IMR-90 (cell line): ENCODE results near the gene C1QL2. TPM values are rescaled to one million over a fixed set of nuclear protein-coding genes. Genes with fewer than 3 reads are reported as not detected.

ENCODE experiments used
- ATAC-seq: fragments of 200-7000 bp; cut with Tn5 transposase; 2 replicates; pipeline ENCODE4 v1.9.1; 2020; ENCODE audit warnings: low read depth, mild to moderate bottlenecking, moderate library complexity
- BruUV-seq: library from RNA; stranded (reverse); fragments of 400-500 nt; replicated peaks from 2 replicates; lab custom pipeline; 2021; lab: Mats Ljungman, UMichigan
- CTCF ChIA-PET: fragments of 300-600 bp; formaldehyde crosslinking; extraction: SDS; loops from one replicate; lab custom pipeline; 2021; ENCODE audit warnings: antibody characterized with exemption; lab: Yijun Ruan, JAX
- POLR2A ChIA-PET: fragments of 300-600 bp; sonication (Branson Sonifier 250); formaldehyde crosslinking; loops from one replicate; lab custom pipeline; 2022; ENCODE audit warnings: antibody characterized with exemption; ENCODE audit not compliant: unreplicated experiment; lab: Charles Lee
- DNase-seq: peaks from one replicate; pipeline ENCODE4 v3.0.0; 2013
- H2AFZ ChIP-seq: replicated peaks from 2 replicates; pipeline ENCODE3; 2013; ENCODE audit warnings: low read length, mild to moderate bottlenecking; ENCODE audit not compliant: poor library complexity
- H2AK5ac ChIP-seq: 2 replicates; pipeline ENCODE4 v1.6.1; 2013; ENCODE audit warnings: low read depth, low read length, inconsistent platforms
- H2AK9ac ChIP-seq: replicated peaks from 2 replicates; pipeline ENCODE3; 2013; ENCODE audit warnings: mild to moderate bottlenecking, low read depth, low read length, moderate library complexity; ENCODE audit not compliant: poor library complexity
- H2BK120ac ChIP-seq: 2 replicates; pipeline ENCODE4 v1.6.1; 2013; ENCODE audit warnings: low read depth, low read length, inconsistent platforms
- H2BK15ac ChIP-seq: 3 replicates; pipeline ENCODE4 v1.6.1; 2013; ENCODE audit warnings: low read depth, low read length, inconsistent platforms
- H2BK20ac ChIP-seq: 2 replicates; pipeline ENCODE4 v1.6.1; 2013; ENCODE audit warnings: low read depth, mild to moderate bottlenecking, inconsistent platforms, low read length, moderate library complexity
- H2BK5ac ChIP-seq: 2 replicates; pipeline ENCODE4 v1.6.1; 2013; ENCODE audit warnings: mild to moderate bottlenecking, low read depth, low read length, inconsistent platforms; ENCODE audit not compliant: poor library complexity, severe bottlenecking
- H3K14ac ChIP-seq: replicated peaks from 2 replicates; pipeline ENCODE4 v1.6.1; 2013; ENCODE audit warnings: low read depth, low read length, inconsistent platforms
- H3K18ac ChIP-seq: 2 replicates; pipeline ENCODE4 v1.6.1; 2013; ENCODE audit warnings: low read depth, low read length, control low read depth
- H3K23ac ChIP-seq: 2 replicates; pipeline ENCODE4 v1.6.1; 2013; ENCODE audit warnings: low read depth, low read length, inconsistent platforms
- H3K27ac ChIP-seq: 2 replicates; pipeline ENCODE4 v1.5.1; 2013; ENCODE audit warnings: mild to moderate bottlenecking, control low read depth, low read length; ENCODE audit not compliant: insufficient read depth
- H3K27me3 ChIP-seq: 2 replicates; pipeline ENCODE4 v1.6.1; 2013; ENCODE audit warnings: low read length; ENCODE audit not compliant: control insufficient read depth, insufficient read depth
- H3K36me3 ChIP-seq: 2 replicates; pipeline ENCODE4 v1.6.1; 2013; ENCODE audit warnings: low read length, mixed read lengths; ENCODE audit not compliant: control insufficient read depth, insufficient read depth
- H3K4ac ChIP-seq: 2 replicates; pipeline ENCODE4 v1.6.1; 2013; ENCODE audit warnings: low read depth, low read length, inconsistent platforms
- H3K4me1 ChIP-seq: 2 replicates; pipeline ENCODE4 v1.6.1; 2013; ENCODE audit warnings: low read length, mixed read lengths; ENCODE audit not compliant: control insufficient read depth, insufficient read depth
- H3K4me2 ChIP-seq: 2 replicates; pipeline ENCODE4 v1.6.1; 2013; ENCODE audit warnings: low read depth, mild to moderate bottlenecking, control low read depth, low read length, moderate library complexity
- H3K4me3 ChIP-seq: 2 replicates; pipeline ENCODE4 v1.5.1; 2013; ENCODE audit warnings: low read depth, mild to moderate bottlenecking, control low read depth, low read length, moderate library complexity; ENCODE audit not compliant: insufficient read depth
- H3K56ac ChIP-seq: 2 replicates; pipeline ENCODE4 v1.6.1; 2013; ENCODE audit warnings: low read length, inconsistent platforms; ENCODE audit not compliant: insufficient read depth; ENCODE audit errors: extremely low read depth
- H3K79me1 ChIP-seq, 2 experiments: 2 replicates each; pipeline ENCODE4 v1.6.1; 2013; ENCODE audit warnings: low read length in 2 of 2, inconsistent platforms in 1 of 2, low read depth in 1 of 2
- H3K9ac ChIP-seq: 2 replicates; pipeline ENCODE4 v1.6.1; 2013; ENCODE audit warnings: low read depth, low read length, control low read depth
- H3K9me1 ChIP-seq: 2 replicates; pipeline ENCODE4 v1.6.1; 2013; ENCODE audit warnings: low read length, inconsistent platforms; ENCODE audit not compliant: insufficient read depth
- H3K9me3 ChIP-seq: 2 replicates; pipeline ENCODE4 v1.6.1; 2013; ENCODE audit warnings: low read length; ENCODE audit not compliant: control insufficient read depth, insufficient read depth
- H4K20me1 ChIP-seq: 2 replicates; pipeline ENCODE4 v1.6.1; 2013; ENCODE audit warnings: low read length, inconsistent platforms; ENCODE audit not compliant: insufficient read depth
- H4K5ac ChIP-seq: 2 replicates; pipeline ENCODE4 v1.6.1; 2013; ENCODE audit warnings: mild to moderate bottlenecking, low read depth, low read length, control low read depth
- H4K8ac ChIP-seq, 2 experiments: 2 replicates each; pipeline ENCODE4 v1.6.1; 2013; ENCODE audit warnings: low read depth in 2 of 2, low read length in 2 of 2, control low read depth in 1 of 2, inconsistent platforms in 1 of 2
- H4K91ac ChIP-seq: 2 replicates; pipeline ENCODE4 v1.6.1; 2013; ENCODE audit warnings: low read depth, low read length, inconsistent platforms; ENCODE audit not compliant: insufficient read depth
- CEBPB ChIP-seq: IDR thresholded peaks from 2 replicates; pipeline ENCODE4 v1.6.1; 2012; ENCODE audit warnings: low read depth, low read length, improper control_type of control experiment
- CTCF ChIP-seq: conservative IDR thresholded peaks from 2 replicates; pipeline ENCODE4 v1.5.1; 2012; ENCODE audit warnings: mild to moderate bottlenecking, low read depth, low read length, improper control_type of control experiment
- ELK1 ChIP-seq: fragments of 150-350 bp; IDR thresholded peaks from 2 replicates; pipeline ENCODE4 v1.6.1; 2016; ENCODE audit warnings: low read depth, mild to moderate bottlenecking, low read length, moderate library complexity, borderline replicate concordance
- SMC3 ChIP-seq: fragments of 150-350 bp; IDR thresholded peaks from 2 replicates; pipeline ENCODE4 v1.6.1; 2016; ENCODE audit warnings: low read depth, mild to moderate bottlenecking, antibody characterized with exemption, low read length, moderate library complexity
- WGBS, 2 experiments: methylation state at CpG; one replicate each; pipeline versions ENCODE4 v1.1.5 to v1.1.7; 2013; ENCODE audit warnings: missing lambda C conversion rate in 2 of 2; ENCODE audit not compliant: insufficient read length in 1 of 2; ENCODE audit errors: extremely low coverage in 2 of 2; 5-methylcytosine and 5-hydroxymethylcytosine counted together
- dilution Hi-C: fragments of 300-500 bp; cut with HindIII; formaldehyde crosslinking; loops from one replicate; pipeline ENCODE4 v1.14.3; 2018; ENCODE audit warnings: low sequenced_read_pairs; ENCODE audit not compliant: unreplicated experiment
- in situ Hi-C: fragments of 300-500 bp; cut with MboI; formaldehyde crosslinking; loops from 3 replicates; pipeline ENCODE4 v1.14.3; 2019; ENCODE audit warnings: low sequenced_read_pairs, inconsistent platforms, mixed read lengths
- intact Hi-C: fragments of 100-400 bp; cut with micrococcal nuclease; formaldehyde crosslinking; loops from 2 replicates; pipeline ENCODE4 v1.10.0; 2022
- polyA plus RNA-seq, 3 experiments: library from polyadenylated mRNA; depleted of rRNA; stranded (reverse); fragments of >200 nt; gene quantifications; 2 replicates each; pipeline ENCODE4 v1.2.3, GENCODE V29; 2012; ENCODE audit warnings: low replicate concordance in 1 of 3
- total RNA-seq: library from RNA; depleted of rRNA; stranded (reverse); fragments of >200 nt; gene quantifications from 2 replicates; pipeline ENCODE4 v1.2.3, GENCODE V29; 2012

The C1QL2 gene
- total and polyA plus RNA-seq, 2 of the 4 experiments (the other 2 are of a cell fraction) = not detected

GRCh38 chr2:119156105-119156890, 2.3 kb downstream of the C1QL2 start:
- Histone ChIP-seq H2BK5ac (no peak overlapping the region), H2AK9ac (no peak overlapping the region), H2AFZ (no peak overlapping the region), H4K8ac (no peak overlapping the region), H4K91ac (no peak overlapping the region), H2BK120ac (no peak overlapping the region), H2BK15ac (no peak overlapping the region), H3K4me2 (no peak overlapping the region), H2AK5ac (no peak overlapping the region), H3K23ac (no peak overlapping the region), H2BK20ac (no peak overlapping the region), H4K5ac (no peak overlapping the region), H3K18ac (no peak overlapping the region), H3K79me1 (no peaks in the 10 kb centered on the region), H3K9ac (no peak overlapping the region), H3K27ac (no peak overlapping the region), H3K27me3 (peaks cover 62% of the 10 kb centered on the region), H3K4ac (no peak overlapping the region), H3K9me1 (no peaks in the 10 kb centered on the region), H3K4me1 (no peaks in the 10 kb centered on the region), H3K56ac (no peak overlapping the region), H3K14ac (no peak overlapping the region), H3K4me3 (no peak overlapping the region), H3K9me3 (no peaks in the 10 kb centered on the region), H4K20me1 (no peaks in the 10 kb centered on the region), H3K36me3 (no peaks in the 10 kb centered on the region)
- BruUV-seq = no TSS peak
- dilution Hi-C loops (no loop called here), in situ Hi-C loops (loop anchor here (25.0 kb wide), 1 partner anchor 106 kb away; no protein-coding TSS in a partner anchor), intact Hi-C loops (no loop called here)
- ChIA-PET POLR2A (no interaction called here), CTCF (no interaction called here)
- WGBS, 2 experiments = 9% methylated on average over 4 of the region's 40 CpGs; no CpG with 5 or more reads in 1 of the 2 experiments
- ATAC-seq (no peak), DNase-seq (no peak)
- TF ChIP-seq ELK1 (no peak), SMC3 (no peak), CTCF (no peak), CEBPB (no peak)
